Endothelial cell of umbilical vein (primary cell): ENCODE data around the gene ZSCAN5A.

Experiments
- JUN ChIP-seq: IDR thresholded peaks from 2 replicates; pipeline ENCODE4 v1.6.1; 2011; ENCODE audit warnings: borderline replicate concordance, low read depth; ENCODE audit not compliant: insufficient read length, insufficient read depth
- MYC ChIP-seq: IDR thresholded peaks from one replicate; pipeline ENCODE4 v1.6.1; 2011; ENCODE audit warnings: mild to moderate bottlenecking, low read depth, low read length
- POLR2A ChIP-seq: IDR thresholded peaks from 2 replicates; pipeline ENCODE4 v1.6.1; 2012; ENCODE audit warnings: low read depth, mild to moderate bottlenecking, control low read depth, low read length
- POLR2AphosphoS5 ChIP-seq: IDR thresholded peaks from 2 replicates; pipeline ENCODE4 v1.6.1; 2012; ENCODE audit warnings: low read depth, mild to moderate bottlenecking, control low read depth, low read length, moderate library complexity; ENCODE audit not compliant: insufficient read depth
- TF ChIP-seq, protein P1 (sequence below), 2 donors: IDR thresholded peaks; 1 replicate in 1 of 2; 2 replicates in 1 of 2; pipeline ENCODE4 v1.5.1; 2011; ENCODE audit warnings: low read length in 2 of 2, mild to moderate bottlenecking in 2 of 2, moderate library complexity in 2 of 2, control low read depth in 1 of 2, inconsistent platforms in 1 of 2, low read depth in 1 of 2; ENCODE audit not compliant: insufficient read depth in 1 of 2; ENCODE audit errors: extremely low read depth in 1 of 2
- TF ChIP-seq, protein P2 (sequence below): IDR thresholded peaks from 2 replicates; pipeline ENCODE4 v1.6.1; 2011; ENCODE audit not compliant: insufficient read depth, insufficient read length

DNA sequence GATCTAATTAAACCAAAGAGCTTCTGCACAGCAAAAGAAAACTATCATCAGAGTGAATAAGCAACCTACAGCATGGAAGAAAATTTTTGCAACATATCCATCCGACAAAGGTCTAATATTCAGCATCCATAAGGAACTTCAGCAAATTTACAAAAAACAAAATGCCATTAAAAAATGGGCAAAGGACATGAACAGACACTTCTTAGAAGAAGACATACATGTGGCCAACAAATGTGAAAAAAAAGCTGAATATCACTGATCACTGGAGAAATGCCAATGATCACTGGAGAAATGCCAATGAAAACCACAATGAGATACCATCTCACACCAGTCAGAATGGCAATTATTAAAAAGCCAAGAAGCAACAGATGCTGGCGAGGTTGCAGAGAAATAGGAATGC, 46.2 kb upstream of the ZSCAN5A start:
- TF ChIP-seq, protein P1, sequence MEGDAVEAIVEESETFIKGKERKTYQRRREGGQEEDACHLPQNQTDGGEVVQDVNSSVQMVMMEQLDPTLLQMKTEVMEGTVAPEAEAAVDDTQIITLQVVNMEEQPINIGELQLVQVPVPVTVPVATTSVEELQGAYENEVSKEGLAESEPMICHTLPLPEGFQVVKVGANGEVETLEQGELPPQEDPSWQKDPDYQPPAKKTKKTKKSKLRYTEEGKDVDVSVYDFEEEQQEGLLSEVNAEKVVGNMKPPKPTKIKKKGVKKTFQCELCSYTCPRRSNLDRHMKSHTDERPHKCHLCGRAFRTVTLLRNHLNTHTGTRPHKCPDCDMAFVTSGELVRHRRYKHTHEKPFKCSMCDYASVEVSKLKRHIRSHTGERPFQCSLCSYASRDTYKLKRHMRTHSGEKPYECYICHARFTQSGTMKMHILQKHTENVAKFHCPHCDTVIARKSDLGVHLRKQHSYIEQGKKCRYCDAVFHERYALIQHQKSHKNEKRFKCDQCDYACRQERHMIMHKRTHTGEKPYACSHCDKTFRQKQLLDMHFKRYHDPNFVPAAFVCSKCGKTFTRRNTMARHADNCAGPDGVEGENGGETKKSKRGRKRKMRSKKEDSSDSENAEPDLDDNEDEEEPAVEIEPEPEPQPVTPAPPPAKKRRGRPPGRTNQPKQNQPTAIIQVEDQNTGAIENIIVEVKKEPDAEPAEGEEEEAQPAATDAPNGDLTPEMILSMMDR (IDR thresholded peaks at IDR 0.05; ENCODE audit: extremely low read depth in 1 of 2, insufficient read depth in 1 of 2, low read depth in 1 of 2, low read length in 2 of 2), result no peak
- TF ChIP-seq JUN, result no peak
- no peak for TF ChIP-seq POLR2A
- no peak for TF ChIP-seq MYC
- no peak for TF ChIP-seq POLR2AphosphoS5
- TF ChIP-seq, protein P2, sequence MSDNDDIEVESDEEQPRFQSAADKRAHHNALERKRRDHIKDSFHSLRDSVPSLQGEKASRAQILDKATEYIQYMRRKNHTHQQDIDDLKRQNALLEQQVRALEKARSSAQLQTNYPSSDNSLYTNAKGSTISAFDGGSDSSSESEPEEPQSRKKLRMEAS, result no peak
